Measurements from ENCODE around the gene SLC6A8. TPM values are rescaled to one million over a fixed set of nuclear protein-coding genes. Genes with fewer than 3 reads are reported as not detected.

SLC6A8 gene
- total RNA-seq (2022; extraction: Qiagen RNA extraction; ENCODE audit: low read depth), result 10.4 to 12.4 TPM (median 12.0 TPM) in 5 replicates

DNA sequence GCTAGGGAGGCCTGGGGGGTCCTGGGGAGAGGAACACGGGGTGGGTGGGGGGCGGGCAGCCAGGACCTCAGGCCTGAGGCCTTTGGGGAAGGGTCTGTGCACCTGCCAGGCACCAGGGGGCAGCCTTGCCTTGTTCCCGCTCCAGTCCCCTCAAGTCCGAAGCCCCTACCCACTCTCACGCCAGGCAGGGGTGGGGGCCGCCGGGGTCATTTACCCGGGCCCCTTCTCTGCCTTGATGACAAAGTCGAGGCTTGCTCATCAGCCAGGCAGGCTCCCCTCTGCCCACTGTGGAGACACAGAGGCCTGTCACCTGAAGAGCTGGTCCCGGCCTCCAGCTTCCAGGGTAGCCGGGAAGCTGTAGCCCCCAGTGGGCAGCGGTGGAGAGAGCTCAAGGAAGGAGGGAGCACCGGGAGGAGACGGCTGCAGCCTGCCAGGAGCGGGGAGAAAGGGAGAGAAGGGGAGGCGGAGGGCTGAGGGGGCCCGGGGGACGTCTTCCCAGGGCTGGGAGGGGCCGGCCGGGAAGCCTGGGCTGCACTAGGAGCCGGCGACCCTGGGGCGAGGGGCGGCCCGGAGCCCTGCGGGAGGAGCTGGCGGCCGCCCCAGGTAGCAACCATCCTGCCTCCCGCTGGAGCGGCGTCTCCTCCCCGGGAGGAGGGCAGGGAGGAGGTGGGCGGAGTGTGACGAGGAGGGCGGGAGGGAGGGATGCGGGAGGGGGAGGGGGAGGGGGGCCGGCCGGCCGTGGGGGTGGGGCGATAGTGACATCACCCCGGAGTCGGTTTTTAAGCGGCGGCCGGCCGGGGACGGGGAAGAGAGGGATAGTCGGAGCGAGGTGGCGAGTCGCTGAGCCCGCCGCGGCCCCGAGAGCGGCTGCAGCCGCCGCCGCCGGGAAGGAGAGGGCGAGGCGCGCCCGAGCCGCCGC is at the start of gene SLC6A8:
TSS of gene SLC6A8 (plus strand) at position 806 of the 919 bp plus-strand sequence. CDS start 649 bp downstream, outside the sequence.

GRCh38 chrX:153646620-153647373 is 40.9 kb upstream of the SLC6A8 start, which contains the start of gene DUSP9:
TSS of gene DUSP9 (plus strand) at chrX:153647203. CDS start at chrX:153647954, 751 bp downstream.

DNA sequence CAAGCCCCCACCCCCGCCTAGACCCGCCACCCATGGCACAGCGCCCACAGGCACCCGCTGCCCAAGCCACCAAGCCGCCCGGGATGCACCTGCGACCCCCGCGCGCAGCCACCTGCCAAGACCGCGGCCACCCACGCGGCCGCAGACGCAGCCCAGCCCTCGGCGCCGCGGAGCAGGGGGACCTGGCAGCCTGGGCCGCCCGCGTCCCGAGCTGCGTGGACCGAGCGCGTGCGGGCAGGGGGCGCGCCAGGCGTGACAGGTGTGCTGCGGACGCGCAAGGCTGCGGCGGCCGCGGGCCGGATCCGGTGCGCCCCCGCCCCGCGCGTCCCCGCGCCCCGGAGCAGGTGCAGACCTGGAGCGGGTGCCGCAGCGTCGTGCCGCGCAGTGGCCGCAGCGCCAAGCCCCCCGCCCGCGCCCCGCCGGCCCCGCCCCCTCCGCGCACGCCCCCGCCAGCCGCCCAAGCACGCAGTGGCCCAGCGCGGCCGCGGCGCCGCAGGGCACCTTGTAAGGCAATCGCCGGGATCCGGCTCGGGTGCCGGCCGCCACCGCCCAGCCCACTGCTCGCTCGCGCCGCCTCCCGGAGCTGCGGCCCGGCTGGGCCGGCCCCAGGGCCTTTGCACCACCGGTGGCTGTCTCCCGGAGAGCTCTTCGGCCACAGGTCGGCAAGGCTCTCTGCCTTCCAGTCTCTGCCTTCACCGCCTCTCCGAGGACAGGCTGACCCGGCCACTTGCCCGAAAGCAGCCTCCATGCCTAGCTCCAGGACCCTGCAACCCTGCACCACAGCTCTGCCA is 14.1 kb upstream of the SLC6A8 start, which contains the start of gene PNCK:
TSS of gene PNCK (minus strand) at position 386 of the 791 bp plus-strand sequence. CDS start 737 bp downstream, outside the sequence.

DNA sequence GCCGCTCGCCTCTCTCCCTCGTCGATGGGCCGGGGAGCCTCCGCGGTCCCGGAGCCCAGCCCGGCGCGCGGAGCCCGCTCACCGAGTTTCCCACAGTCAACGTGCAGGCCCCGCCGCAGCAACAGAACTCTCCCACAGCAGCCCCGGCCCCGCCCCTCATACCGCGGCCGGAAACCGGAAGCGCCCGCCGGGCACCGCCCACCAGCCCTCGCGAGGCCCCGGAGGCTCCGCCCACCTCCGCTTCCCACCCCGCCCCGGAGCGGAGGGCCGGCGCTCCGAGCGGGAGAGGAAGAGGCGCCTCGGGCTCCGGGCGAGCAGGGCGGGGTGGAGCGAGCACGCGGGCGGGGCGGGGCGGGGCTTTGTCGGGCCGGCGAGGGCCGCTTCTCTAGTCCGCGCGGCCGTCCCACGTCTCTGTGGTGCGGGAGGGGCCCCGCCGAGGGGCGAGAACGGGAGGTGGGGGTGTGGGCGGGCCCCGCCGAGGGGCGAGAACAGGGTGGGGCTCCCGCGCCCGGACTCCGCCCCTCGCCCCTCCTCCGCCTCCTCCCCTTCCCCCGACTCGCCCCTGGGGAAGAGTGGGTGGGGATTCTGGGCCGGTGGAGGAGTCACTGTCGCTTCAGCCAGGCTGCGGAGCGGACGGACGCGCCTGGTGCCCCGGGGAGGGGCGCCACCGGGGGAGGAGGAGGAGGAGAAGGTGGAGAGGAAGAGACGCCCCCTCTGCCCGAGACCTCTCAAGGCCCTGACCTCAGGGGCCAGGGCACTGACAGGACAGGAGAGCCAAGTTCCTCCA is 36.7 kb downstream of the SLC6A8 start, which contains the start of the genes ABCD1 and BCAP31:
TSS of gene ABCD1 (plus strand) at position 605 of the 787 bp plus-strand sequence. CDS start 411 bp downstream, outside the sequence.
TSS of gene BCAP31 (minus strand) at position 136 of the 787 bp plus-strand sequence. CDS start 1,143 bp downstream, outside the sequence.

Other genes with a start within 250 kb of the SLC6A8 start
- gene TREX2, start 241.9 kb upstream of the SLC6A8 start, total RNA-seq (2022; extraction: Qiagen RNA extraction; ENCODE audit: low read depth), result 1.1 to 2.0 TPM (median 1.6 TPM) in 5 replicates
- 53.6 to 60.7 TPM (median 57.7 TPM) in 5 replicates for gene HAUS7, start 217.3 kb upstream of the SLC6A8 start, total RNA-seq (2022; extraction: Qiagen RNA extraction; ENCODE audit: low read depth)
- gene BGN, start 192.9 kb upstream of the SLC6A8 start, total RNA-seq (2022; extraction: Qiagen RNA extraction; ENCODE audit: low read depth), result not detected in 5 replicates
- gene ATP2B3, start 170.3 kb upstream of the SLC6A8 start, total RNA-seq (2022; extraction: Qiagen RNA extraction; ENCODE audit: low read depth), result 0.04 to 0.25 TPM (median 0.09 TPM) in 5 replicates
- gene CCNQ, start 88.8 kb upstream of the SLC6A8 start, total RNA-seq (2022; extraction: Qiagen RNA extraction; ENCODE audit: low read depth), result 37.2 to 55.3 TPM (median 50.7 TPM) in 5 replicates
- gene DUSP9, start 40.7 kb upstream of the SLC6A8 start, total RNA-seq (2022; extraction: Qiagen RNA extraction; ENCODE audit: low read depth), result 0.84 to 1.6 TPM (median 1.2 TPM) in 5 replicates
- gene PNCK, start 14.1 kb upstream of the SLC6A8 start, total RNA-seq (2022; extraction: Qiagen RNA extraction; ENCODE audit: low read depth), result 0.19 to 0.58 TPM (median 0.25 TPM) in 3 of 5 replicates, not detected in the others
- gene BCAP31, start 36.5 kb downstream of the SLC6A8 start, total RNA-seq (2022; extraction: Qiagen RNA extraction; ENCODE audit: low read depth), result 335 to 456 TPM (median 363 TPM) in 5 replicates
- gene ABCD1, start 36.9 kb downstream of the SLC6A8 start, total RNA-seq (2022; extraction: Qiagen RNA extraction; ENCODE audit: low read depth), result 2.4 to 4.1 TPM (median 3.4 TPM) in 5 replicates
- 1.3 to 4.6 TPM (median 3.7 TPM) in 5 replicates for gene PLXNB3, start 76.3 kb downstream of the SLC6A8 start, total RNA-seq (2022; extraction: Qiagen RNA extraction; ENCODE audit: low read depth)
- 0.03 to 0.13 TPM (median 0.07 TPM) in 4 of 5 replicates, not detected in the other for gene SRPK3, start 93.1 kb downstream of the SLC6A8 start, total RNA-seq (2022; extraction: Qiagen RNA extraction; ENCODE audit: low read depth)
- 53.9 to 64.2 TPM (median 61.9 TPM) in 5 replicates for gene IDH3G, start 106.4 kb downstream of the SLC6A8 start, total RNA-seq (2022; extraction: Qiagen RNA extraction; ENCODE audit: low read depth)
- 379 to 436 TPM (median 396 TPM) in 5 replicates for gene SSR4, start 106.7 kb downstream of the SLC6A8 start, total RNA-seq (2022; extraction: Qiagen RNA extraction; ENCODE audit: low read depth)
- 3.2 to 4.1 TPM (median 3.4 TPM) in 5 replicates for gene PDZD4, start 142.6 kb downstream of the SLC6A8 start, total RNA-seq (2022; extraction: Qiagen RNA extraction; ENCODE audit: low read depth)
- 21.2 to 25.8 TPM (median 21.8 TPM) in 5 replicates for gene L1CAM, start 198.2 kb downstream of the SLC6A8 start, total RNA-seq (2022; extraction: Qiagen RNA extraction; ENCODE audit: low read depth)
- 0.07 to 0.10 TPM (median 0.09 TPM) in 4 of 5 replicates, not detected in the other for gene AVPR2, start 216.7 kb downstream of the SLC6A8 start, total RNA-seq (2022; extraction: Qiagen RNA extraction; ENCODE audit: low read depth)
- 1.4 to 2.3 TPM (median 1.8 TPM) in 5 replicates for gene ARHGAP4, start 238.3 kb downstream of the SLC6A8 start, total RNA-seq (2022; extraction: Qiagen RNA extraction; ENCODE audit: low read depth)
- 188 to 229 TPM (median 214 TPM) in 5 replicates for gene NAA10, start 247.1 kb downstream of the SLC6A8 start, total RNA-seq (2022; extraction: Qiagen RNA extraction; ENCODE audit: low read depth)

All from A549 treated with DMSO at 1 μM for 4 hours (cell line).